WERI-Rb-1 (cell line): ENCODE data around the gene SBNO1.

Experiments
- DNase-seq: peaks from one replicate; pipeline ENCODE4 v3.0.0-alpha.2; 2020
- H3K27ac ChIP-seq: fragments of 250-450 bp; sonication (Bioruptor Pico); 2 replicates; pipeline ENCODE4 v1.5.1; 2020; ENCODE audit warnings: mild to moderate bottlenecking, moderate library complexity
- H3K27me3 ChIP-seq: fragments of 250-450 bp; sonication (Bioruptor Pico); 2 replicates; pipeline ENCODE4 v1.5.1; 2021; ENCODE audit warnings: mild to moderate bottlenecking, low read depth, moderate library complexity; ENCODE audit not compliant: insufficient read depth, severe bottlenecking
- H3K36me3 ChIP-seq: fragments of 250-450 bp; sonication (Bioruptor Pico); 2 replicates; pipeline ENCODE4 v1.5.1; 2020; ENCODE audit warnings: mild to moderate bottlenecking, moderate library complexity
- H3K4me3 ChIP-seq: 2 replicates; pipeline ENCODE4 v1.5.1; 2011; ENCODE audit warnings: low read depth, mild to moderate bottlenecking, control low read depth, low read length
- H3K9me3 ChIP-seq: fragments of 250-450 bp; sonication (Bioruptor Pico); 2 replicates; pipeline ENCODE4 v1.5.1; 2021; ENCODE audit warnings: mild to moderate bottlenecking, moderate library complexity; ENCODE audit not compliant: severe bottlenecking
- TF ChIP-seq, protein P1 (sequence below): IDR thresholded peaks from 2 replicates; pipeline ENCODE4 v1.5.1; 2011; ENCODE audit warnings: low read depth, mild to moderate bottlenecking, control low read depth, inconsistent platforms, low read length

Gene SBNO1

DNA sequence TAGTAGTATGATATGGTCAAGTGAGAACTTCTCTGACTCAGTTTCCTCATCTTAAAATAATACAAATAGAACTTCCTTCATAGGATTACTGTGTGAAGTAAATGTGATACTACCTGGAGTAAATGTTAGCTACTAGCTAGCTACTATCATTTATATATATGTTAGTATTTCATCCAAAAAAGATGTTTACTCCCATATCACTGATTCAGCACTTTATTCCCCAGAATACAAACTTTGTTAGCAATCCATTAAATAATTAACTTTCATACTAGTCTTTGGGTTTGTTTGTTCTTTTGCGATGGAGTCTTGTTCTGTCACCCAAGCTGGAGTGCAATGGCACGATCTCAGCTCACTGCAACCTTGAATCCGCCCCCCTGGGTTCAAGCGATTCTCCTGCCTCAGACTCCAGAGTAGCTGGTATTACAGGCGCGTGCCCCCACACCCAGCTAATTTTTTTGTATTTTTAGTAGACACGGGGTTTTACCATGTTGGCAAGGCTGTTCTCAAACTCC is 8.4 kb downstream of the SBNO1 start:
- Histone ChIP-seq H3K4me3 (no peak overlapping the region), H3K36me3 (peaks cover 26% of the 10 kb centered on the region), H3K9me3 (no peaks in the 10 kb centered on the region), H3K27me3 (no peaks in the 10 kb centered on the region), H3K27ac (no peak overlapping the region)
- TF ChIP-seq, protein P1, sequence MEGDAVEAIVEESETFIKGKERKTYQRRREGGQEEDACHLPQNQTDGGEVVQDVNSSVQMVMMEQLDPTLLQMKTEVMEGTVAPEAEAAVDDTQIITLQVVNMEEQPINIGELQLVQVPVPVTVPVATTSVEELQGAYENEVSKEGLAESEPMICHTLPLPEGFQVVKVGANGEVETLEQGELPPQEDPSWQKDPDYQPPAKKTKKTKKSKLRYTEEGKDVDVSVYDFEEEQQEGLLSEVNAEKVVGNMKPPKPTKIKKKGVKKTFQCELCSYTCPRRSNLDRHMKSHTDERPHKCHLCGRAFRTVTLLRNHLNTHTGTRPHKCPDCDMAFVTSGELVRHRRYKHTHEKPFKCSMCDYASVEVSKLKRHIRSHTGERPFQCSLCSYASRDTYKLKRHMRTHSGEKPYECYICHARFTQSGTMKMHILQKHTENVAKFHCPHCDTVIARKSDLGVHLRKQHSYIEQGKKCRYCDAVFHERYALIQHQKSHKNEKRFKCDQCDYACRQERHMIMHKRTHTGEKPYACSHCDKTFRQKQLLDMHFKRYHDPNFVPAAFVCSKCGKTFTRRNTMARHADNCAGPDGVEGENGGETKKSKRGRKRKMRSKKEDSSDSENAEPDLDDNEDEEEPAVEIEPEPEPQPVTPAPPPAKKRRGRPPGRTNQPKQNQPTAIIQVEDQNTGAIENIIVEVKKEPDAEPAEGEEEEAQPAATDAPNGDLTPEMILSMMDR, result no peak
- DNase-seq, result no peak

DNA sequence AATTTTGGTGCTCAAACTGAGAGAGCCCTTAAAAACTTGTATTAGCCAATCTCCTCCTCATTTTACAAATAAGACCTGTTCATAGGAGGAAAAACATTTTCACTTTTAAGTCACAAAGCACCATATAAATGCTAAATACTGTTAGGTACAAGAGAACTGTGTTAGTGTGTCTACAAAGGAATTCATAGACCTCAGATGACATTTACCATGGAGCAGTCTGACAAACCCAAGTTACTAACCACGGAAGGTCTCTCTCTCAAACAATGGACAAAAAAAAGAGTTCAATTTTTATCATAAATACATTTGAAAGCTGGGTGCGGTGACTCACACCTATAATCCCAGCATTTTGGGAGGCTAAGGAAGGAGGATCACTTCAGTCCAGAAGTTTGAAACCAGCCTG is 10.0 kb downstream of the SBNO1 start:
- Histone ChIP-seq H3K9me3 (no peaks in the 10 kb centered on the region), H3K27me3 (no peaks in the 10 kb centered on the region), H3K27ac (no peak overlapping the region), H3K4me3 (no peak overlapping the region), H3K36me3 (peaks cover 16% of the 10 kb centered on the region)
- no peak for DNase-seq
- TF ChIP-seq, protein P1, result no peak

GRCh38 chr12:123351349-123351748 is 13.3 kb downstream of the SBNO1 start:
- DNase-seq, result no peak
- Histone ChIP-seq H3K27ac (no peak overlapping the region), H3K4me3 (no peak overlapping the region), H3K9me3 (no peaks in the 10 kb centered on the region), H3K36me3 (peaks cover 31% of the 10 kb centered on the region), H3K27me3 (no peaks in the 10 kb centered on the region)
- TF ChIP-seq, protein P1, result no peak

DNA sequence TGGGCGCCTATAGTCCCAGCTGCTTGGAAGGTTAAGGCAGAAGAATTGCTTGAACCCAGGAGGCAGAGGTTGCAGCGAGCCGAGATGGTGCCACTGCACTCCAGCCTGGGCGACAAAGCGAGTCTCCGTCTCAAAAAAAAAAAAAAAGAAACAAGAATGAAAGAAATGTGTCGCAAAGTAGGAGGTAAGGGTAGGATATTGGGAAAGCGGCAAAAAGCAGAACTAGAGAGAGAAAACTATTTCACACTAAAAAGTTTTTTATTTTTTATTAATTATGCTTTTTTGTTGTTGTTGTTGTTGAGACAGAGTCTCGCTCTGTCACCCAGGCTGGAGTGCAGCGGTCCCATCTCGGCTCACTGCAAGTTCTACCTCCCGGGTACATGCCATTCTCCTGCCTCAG is 17.7 kb downstream of the SBNO1 start:
- Histone ChIP-seq H3K27ac (no peak overlapping the region), H3K27me3 (no peaks in the 10 kb centered on the region), H3K9me3 (no peaks in the 10 kb centered on the region), H3K4me3 (no peak overlapping the region), H3K36me3 (peaks cover 74% of the 10 kb centered on the region)
- DNase-seq, result no peak
- TF ChIP-seq, protein P1, result no peak

GRCh38 chr12:123344086-123344485 is 20.6 kb downstream of the SBNO1 start:
- no peak overlapping the region for H3K27ac ChIP-seq
- TF ChIP-seq, protein P1, result no peak
- no peaks in the 10 kb centered on the region for H3K9me3 ChIP-seq
- no peaks in the 10 kb centered on the region for H3K27me3 ChIP-seq
- H3K4me3 ChIP-seq, result no peak overlapping the region
- H3K36me3 ChIP-seq, result peaks cover 91% of the 10 kb centered on the region
- no peak for DNase-seq

DNA sequence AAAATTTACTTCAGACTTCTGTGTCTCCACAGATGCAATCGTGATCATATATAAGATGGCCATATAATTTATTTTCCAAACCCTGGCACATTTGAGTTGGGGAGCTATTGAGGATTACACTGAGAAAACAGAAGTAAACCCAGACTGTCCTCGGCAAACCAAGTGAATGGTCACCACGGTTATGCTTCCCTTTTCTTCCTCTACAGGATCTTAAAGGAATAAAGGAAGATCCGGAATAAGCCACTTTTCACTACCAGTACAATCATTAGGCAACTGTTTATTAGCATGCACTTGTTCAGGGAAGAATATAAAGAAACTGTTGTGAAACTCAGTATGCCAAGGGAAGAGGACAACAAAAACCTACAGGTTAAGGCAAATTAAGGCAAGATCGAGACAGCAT is 27.6 kb downstream of the SBNO1 start:
- no peaks in the 10 kb centered on the region for H3K9me3 ChIP-seq
- peaks cover 92% of the 10 kb centered on the region for H3K36me3 ChIP-seq

More for the DNA sequence above, 27.6 kb downstream of the SBNO1 start:
- Histone ChIP-seq H3K4me3 (no peak overlapping the region), H3K27ac (no peak overlapping the region), H3K27me3 (no peaks in the 10 kb centered on the region)
- TF ChIP-seq, protein P1, result no peak
- DNase-seq, result no peak
